Endothelial cell of umbilical vein (primary cell): Measurements from ENCODE around the gene NUP214. TPM values are rescaled to one million over a fixed set of nuclear protein-coding genes. Genes with fewer than 3 reads are reported as not detected.

Experiments used
- BruUV-seq: library from RNA; stranded (reverse); fragments of 400-500 nt; replicated peaks from 2 replicates; lab custom pipeline; 2021; lab: Mats Ljungman, UMichigan
- CTCF ChIA-PET: fragments of 300-600, 350-600 bp; sonication (Branson Sonifier 250); formaldehyde crosslinking; loops from one replicate; lab custom pipeline; 2021; ENCODE audit warnings: antibody characterized with exemption, inconsistent platforms; lab: Charles Lee
- POLR2A ChIA-PET: fragments of 300-600, 350-600 bp; sonication (Branson Sonifier 250); formaldehyde crosslinking; loops from one replicate; lab custom pipeline; 2021; ENCODE audit warnings: antibody characterized with exemption, inconsistent platforms; lab: Charles Lee
- DNase-seq: peaks from one replicate; pipeline ENCODE4 v3.0.0-alpha.2; 2011; ENCODE audit warnings: low read depth, low spot score
- FAIRE-seq: peaks from 2 replicates; lab custom pipeline; 2011; peaks lifted over from hg19 to GRCh38; lab: Jason Lieb, UNC
- H2AFZ ChIP-seq: 2 replicates; pipeline ENCODE4 v1.6.0; 2012; ENCODE audit warnings: low read depth, low read length, control low read depth, inconsistent platforms
- H3K27ac ChIP-seq: 2 replicates; pipeline ENCODE4 v1.5.1; 2011; ENCODE audit warnings: low read depth, mild to moderate bottlenecking, control low read depth, low read length, moderate library complexity; ENCODE audit not compliant: insufficient read depth
- H3K27me3 ChIP-seq, 2 experiments: 2 replicates each; pipeline versions ENCODE4 v1.6.0 to v1.6.1; 2011; ENCODE audit warnings: low read length in 2 of 2, mixed read lengths in 1 of 2; ENCODE audit not compliant: control insufficient read depth in 2 of 2, insufficient read depth in 2 of 2
- H3K36me3 ChIP-seq, 2 experiments: 2 replicates in 1 of 2; 3 replicates in 1 of 2; pipeline ENCODE4 v1.5.1; 2011; ENCODE audit warnings: low read length in 2 of 2, mild to moderate bottlenecking in 1 of 2, moderate library complexity in 1 of 2; ENCODE audit not compliant: control insufficient read depth in 2 of 2, insufficient read depth in 2 of 2; ENCODE audit errors: extremely low read depth in 1 of 2
- H3K4me1 ChIP-seq: 3 replicates; pipeline ENCODE4 v1.5.1; 2011; ENCODE audit warnings: mild to moderate bottlenecking, low read length; ENCODE audit not compliant: control insufficient read depth, insufficient read depth; ENCODE audit errors: extremely low read depth
- H3K4me2 ChIP-seq: 2 replicates; pipeline ENCODE4 v1.6.1; 2011; ENCODE audit warnings: low read length, control low read depth, mixed read lengths; ENCODE audit not compliant: insufficient read depth
- H3K4me3 ChIP-seq, 3 experiments: fragments of 200-600 bp in 1 of 3; sonication (generic), shearing (Covaris generic) in 1 of 3; replicated peaks in 1 of 3; 2 replicates each; pipeline ENCODE4 v1.5.1; 2011 to 2016; ENCODE audit warnings: control low read depth in 3 of 3, low read length in 3 of 3, mild to moderate bottlenecking in 2 of 3, inconsistent platforms in 1 of 3, low read depth in 1 of 3, moderate library complexity in 1 of 3; ENCODE audit not compliant: insufficient read depth in 1 of 3
- H3K79me2 ChIP-seq: 2 replicates; pipeline ENCODE4 v1.6.0; 2012; ENCODE audit warnings: low read length, inconsistent platforms; ENCODE audit not compliant: control insufficient read depth, insufficient read depth
- H3K9ac ChIP-seq: replicated peaks from 2 replicates; pipeline ENCODE3; 2011; ENCODE audit warnings: low read length, control low read depth; ENCODE audit not compliant: insufficient read depth; ENCODE audit errors: extremely low read depth
- H3K9me1 ChIP-seq: replicated peaks from 3 replicates; pipeline ENCODE4 v1.6.0; 2011; ENCODE audit warnings: mild to moderate bottlenecking, low read length; ENCODE audit not compliant: control insufficient read depth, insufficient read depth; ENCODE audit errors: extremely low read depth
- H3K9me3 ChIP-seq: replicated peaks from 2 replicates; pipeline ENCODE4 v1.5.1; 2012; ENCODE audit warnings: low read length, inconsistent platforms; ENCODE audit not compliant: control insufficient read depth, insufficient read depth
- H4K20me1 ChIP-seq: replicated peaks from 2 replicates; pipeline ENCODE3; 2011; ENCODE audit warnings: mild to moderate bottlenecking, low read length; ENCODE audit not compliant: control insufficient read depth, insufficient read depth; ENCODE audit errors: extremely low read depth
- EZH2 ChIP-seq: IDR thresholded peaks from 2 replicates; pipeline ENCODE4 v1.6.1; 2012; ENCODE audit warnings: borderline replicate concordance, low read depth, mild to moderate bottlenecking, moderate library complexity, low read length, inconsistent platforms; ENCODE audit not compliant: severe bottlenecking
- FOS ChIP-seq: IDR thresholded peaks from 2 replicates; pipeline ENCODE4 v1.6.1; 2011; ENCODE audit warnings: mild to moderate bottlenecking, low read length, moderate library complexity, borderline replicate concordance; ENCODE audit not compliant: insufficient read depth
- GATA2 ChIP-seq: IDR thresholded peaks from 2 replicates; pipeline ENCODE4 v1.7.0; 2011; ENCODE audit warnings: low read depth, mild to moderate bottlenecking, moderate library complexity, mixed read lengths, low read length; ENCODE audit not compliant: insufficient read length, insufficient read depth
- JUN ChIP-seq: IDR thresholded peaks from 2 replicates; pipeline ENCODE4 v1.6.1; 2011; ENCODE audit warnings: borderline replicate concordance, low read depth; ENCODE audit not compliant: insufficient read length, insufficient read depth
- MYC ChIP-seq: IDR thresholded peaks from one replicate; pipeline ENCODE4 v1.6.1; 2011; ENCODE audit warnings: mild to moderate bottlenecking, low read depth, low read length
- POLR2A ChIP-seq: IDR thresholded peaks from 2 replicates; pipeline ENCODE4 v1.6.1; 2012; ENCODE audit warnings: low read depth, mild to moderate bottlenecking, control low read depth, low read length
- POLR2AphosphoS5 ChIP-seq: IDR thresholded peaks from 2 replicates; pipeline ENCODE4 v1.6.1; 2012; ENCODE audit warnings: low read depth, mild to moderate bottlenecking, control low read depth, low read length, moderate library complexity; ENCODE audit not compliant: insufficient read depth
- dilution Hi-C: fragments of 300-500 bp; cut with MboI; formaldehyde crosslinking; loops from one replicate; pipeline ENCODE4 v1.15.0; 2019; ENCODE audit warnings: low sequenced_read_pairs; ENCODE audit not compliant: extremely low pct_ligation_motif_present
- intact Hi-C: fragments of 100-400 bp; cut with micrococcal nuclease; formaldehyde crosslinking; loops from one replicate; pipeline ENCODE4 v1.10.0; 2022
- polyA plus RNA-seq, 4 experiments: library from polyadenylated mRNA; depleted of rRNA in 3 of 4; stranded (reverse) in 3 of 4; unstranded in 1 of 4; fragments of >200 nt; gene quantifications; 2 replicates each; pipeline versions ENCODE4 v1.2.1 to v1.2.3, GENCODE V29; 2011 to 2012; ENCODE audit warnings: missing spikeins in 1 of 4
- total RNA-seq: library from RNA; stranded (reverse); gene quantifications from 2 replicates; pipeline ENCODE4 v1.2.3, GENCODE V29; 2021
- TF ChIP-seq, protein P1 (sequence below): IDR thresholded peaks from 2 replicates; pipeline ENCODE4 v1.6.1; 2011; ENCODE audit not compliant: insufficient read depth, insufficient read length
- TF ChIP-seq, protein P2 (sequence below), 2 donors: IDR thresholded peaks; 1 replicate in 1 of 2; 2 replicates in 1 of 2; pipeline ENCODE4 v1.5.1; 2011; ENCODE audit warnings: low read length in 2 of 2, mild to moderate bottlenecking in 2 of 2, moderate library complexity in 2 of 2, control low read depth in 1 of 2, inconsistent platforms in 1 of 2, low read depth in 1 of 2; ENCODE audit not compliant: insufficient read depth in 1 of 2; ENCODE audit errors: extremely low read depth in 1 of 2

Gene NUP214
- total and polyA plus RNA-seq, 2 donors (not counting 3 experiments of a cell fraction or from before 2014, with no cell fraction given): 28.7 to 65.9 TPM

DNA sequence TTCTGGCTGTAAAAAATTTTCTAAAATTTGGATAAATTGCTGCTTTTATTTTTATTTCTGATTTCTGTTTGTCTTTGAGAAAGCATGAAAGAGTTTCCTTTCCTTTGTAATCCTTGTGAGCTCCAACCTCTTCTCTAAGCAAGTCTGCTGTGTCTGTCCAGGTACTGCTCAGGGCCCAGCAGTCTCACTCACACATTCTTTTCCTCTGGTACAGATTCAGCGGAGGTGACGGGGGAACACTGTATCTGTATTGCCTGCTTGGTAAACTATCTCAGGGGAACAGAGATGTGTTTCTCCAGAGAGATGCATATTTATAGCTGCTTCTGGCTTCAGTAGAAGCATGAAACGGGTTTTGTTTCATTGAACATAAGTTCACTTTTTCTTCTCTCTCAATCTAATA lies 60.5 kb downstream of the NUP214 start:
- Histone ChIP-seq H3K79me2 (no peaks in the 10 kb centered on the region), H4K20me1 (no peaks in the 10 kb centered on the region), H3K4me2 (no peak overlapping the region), H3K4me3 (no peak overlapping the region), H3K9ac (no peak overlapping the region), H3K27ac (no peak overlapping the region), H3K27me3 (no peaks in the 10 kb centered on the region), H3K4me1 (no peaks in the 10 kb centered on the region), H2AFZ (no peak overlapping the region), H3K36me3 (peaks cover 7 to 20% of the 10 kb centered on the region in 2 experiments), H3K9me3 (no peaks in the 10 kb centered on the region), H3K9me1 (no peaks in the 10 kb centered on the region)
- ChIA-PET CTCF (interaction anchor here (1.2 kb wide), 1 partner anchor 163 kb away, joined by 3 read pairs; no protein-coding TSS in a partner anchor), POLR2A (no interaction called here)
- BruUV-seq: no TSS peak
- TF ChIP-seq MYC (no peak), JUN (no peak), GATA2 (no peak), EZH2 (no peak), POLR2AphosphoS5 (no peak), POLR2A (no peak), FOS (no peak)
- TF ChIP-seq, protein P1, sequence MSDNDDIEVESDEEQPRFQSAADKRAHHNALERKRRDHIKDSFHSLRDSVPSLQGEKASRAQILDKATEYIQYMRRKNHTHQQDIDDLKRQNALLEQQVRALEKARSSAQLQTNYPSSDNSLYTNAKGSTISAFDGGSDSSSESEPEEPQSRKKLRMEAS: no peak
- TF ChIP-seq, protein P2, sequence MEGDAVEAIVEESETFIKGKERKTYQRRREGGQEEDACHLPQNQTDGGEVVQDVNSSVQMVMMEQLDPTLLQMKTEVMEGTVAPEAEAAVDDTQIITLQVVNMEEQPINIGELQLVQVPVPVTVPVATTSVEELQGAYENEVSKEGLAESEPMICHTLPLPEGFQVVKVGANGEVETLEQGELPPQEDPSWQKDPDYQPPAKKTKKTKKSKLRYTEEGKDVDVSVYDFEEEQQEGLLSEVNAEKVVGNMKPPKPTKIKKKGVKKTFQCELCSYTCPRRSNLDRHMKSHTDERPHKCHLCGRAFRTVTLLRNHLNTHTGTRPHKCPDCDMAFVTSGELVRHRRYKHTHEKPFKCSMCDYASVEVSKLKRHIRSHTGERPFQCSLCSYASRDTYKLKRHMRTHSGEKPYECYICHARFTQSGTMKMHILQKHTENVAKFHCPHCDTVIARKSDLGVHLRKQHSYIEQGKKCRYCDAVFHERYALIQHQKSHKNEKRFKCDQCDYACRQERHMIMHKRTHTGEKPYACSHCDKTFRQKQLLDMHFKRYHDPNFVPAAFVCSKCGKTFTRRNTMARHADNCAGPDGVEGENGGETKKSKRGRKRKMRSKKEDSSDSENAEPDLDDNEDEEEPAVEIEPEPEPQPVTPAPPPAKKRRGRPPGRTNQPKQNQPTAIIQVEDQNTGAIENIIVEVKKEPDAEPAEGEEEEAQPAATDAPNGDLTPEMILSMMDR (IDR thresholded peaks at IDR 0.05; ENCODE audit: extremely low read depth in 1 of 2, insufficient read depth in 1 of 2, low read depth in 1 of 2, low read length in 2 of 2): no peak
- no peak for FAIRE-seq
- intact Hi-C loops: no loop called here
- no peak for DNase-seq
- dilution Hi-C loops: no loop called here
